LNCaP clone FGC (cell line): ENCODE data around the gene SCO2.
A peak's percentile ranks its signal among the peaks of the same experiment; 100 is the strongest.

ENCODE experiments used
- DNase-seq: peaks from one replicate; pipeline ENCODE4 v3.0.0-alpha.2; 2011; ENCODE audit warnings: low read depth
- H3K4me3 ChIP-seq: 2 replicates; pipeline ENCODE4 v1.5.1; 2011; ENCODE audit warnings: mild to moderate bottlenecking, low read depth, low read length, control low read depth
- TF ChIP-seq, protein P1 (sequence below): IDR thresholded peaks from 2 replicates; pipeline ENCODE4 v1.5.1; 2012; ENCODE audit warnings: mild to moderate bottlenecking; ENCODE audit not compliant: control insufficient read depth, insufficient read depth; ENCODE audit errors: extremely low read depth

SCO2 gene

DNA sequence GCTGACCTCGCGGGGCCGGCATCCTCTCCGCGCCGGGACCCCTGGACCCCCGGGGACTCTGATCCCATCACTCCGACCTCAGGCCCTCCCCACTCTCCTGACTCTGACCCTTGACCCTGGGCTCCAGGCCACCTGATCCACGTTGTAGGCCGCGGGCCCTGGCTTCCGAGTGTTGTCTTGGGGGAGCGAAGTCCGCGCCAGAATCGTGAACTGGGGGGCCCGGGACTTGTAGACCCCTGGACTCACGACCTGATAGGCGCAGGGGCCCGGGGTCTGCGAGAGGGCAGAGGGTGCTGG is 5.1 kb upstream of the SCO2 start:
- peak overlapping the region; percentile 78 for H3K4me3 ChIP-seq
- DNase-seq = no peak
- TF ChIP-seq, protein P1, sequence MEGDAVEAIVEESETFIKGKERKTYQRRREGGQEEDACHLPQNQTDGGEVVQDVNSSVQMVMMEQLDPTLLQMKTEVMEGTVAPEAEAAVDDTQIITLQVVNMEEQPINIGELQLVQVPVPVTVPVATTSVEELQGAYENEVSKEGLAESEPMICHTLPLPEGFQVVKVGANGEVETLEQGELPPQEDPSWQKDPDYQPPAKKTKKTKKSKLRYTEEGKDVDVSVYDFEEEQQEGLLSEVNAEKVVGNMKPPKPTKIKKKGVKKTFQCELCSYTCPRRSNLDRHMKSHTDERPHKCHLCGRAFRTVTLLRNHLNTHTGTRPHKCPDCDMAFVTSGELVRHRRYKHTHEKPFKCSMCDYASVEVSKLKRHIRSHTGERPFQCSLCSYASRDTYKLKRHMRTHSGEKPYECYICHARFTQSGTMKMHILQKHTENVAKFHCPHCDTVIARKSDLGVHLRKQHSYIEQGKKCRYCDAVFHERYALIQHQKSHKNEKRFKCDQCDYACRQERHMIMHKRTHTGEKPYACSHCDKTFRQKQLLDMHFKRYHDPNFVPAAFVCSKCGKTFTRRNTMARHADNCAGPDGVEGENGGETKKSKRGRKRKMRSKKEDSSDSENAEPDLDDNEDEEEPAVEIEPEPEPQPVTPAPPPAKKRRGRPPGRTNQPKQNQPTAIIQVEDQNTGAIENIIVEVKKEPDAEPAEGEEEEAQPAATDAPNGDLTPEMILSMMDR = no peak

DNA sequence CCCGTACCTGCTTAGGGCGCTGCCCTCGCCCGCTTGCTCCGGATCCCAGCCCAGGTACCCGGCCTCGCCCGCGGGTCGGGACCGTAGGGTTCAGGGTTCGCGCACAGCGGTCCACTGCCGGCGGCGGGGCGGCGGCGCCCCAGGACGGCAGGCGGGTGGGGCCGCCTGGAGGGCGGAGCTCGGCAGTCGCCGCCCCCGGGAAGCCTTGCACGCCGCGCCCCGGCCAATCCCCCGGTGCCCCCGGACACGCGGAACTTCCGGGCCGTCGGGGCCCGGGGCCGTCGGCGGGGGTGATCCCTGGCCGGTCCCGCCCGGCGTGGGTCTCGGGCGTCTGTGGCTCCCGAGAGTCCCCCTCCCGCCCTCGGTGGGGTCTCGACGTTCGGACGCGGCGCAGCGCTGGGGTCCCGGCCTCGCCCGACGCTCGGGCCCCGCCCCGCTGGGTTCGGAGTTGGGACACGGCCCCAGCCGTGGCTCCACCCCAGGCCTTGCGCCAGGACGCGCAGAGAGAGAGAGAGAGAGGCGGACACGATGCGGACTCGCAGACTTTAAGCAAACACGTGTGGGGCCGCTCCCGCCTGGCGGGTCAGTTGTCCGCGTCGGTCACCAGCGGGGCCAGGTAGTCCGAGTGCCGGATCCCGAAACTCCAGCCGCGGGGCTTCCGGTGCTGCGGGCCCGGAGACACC is 4.6 kb upstream of the SCO2 start, which contains the start of gene TYMP:
TYMP (minus strand) TSS at position 116 of the 683 bp plus-strand sequence. CDS start 303 bp downstream, outside the sequence.
- TF ChIP-seq, protein P1 = no peak
- DNase-seq = peak; percentile 74
- H3K4me3 ChIP-seq = peak within 1 kb of the TSS; percentile 78

DNA sequence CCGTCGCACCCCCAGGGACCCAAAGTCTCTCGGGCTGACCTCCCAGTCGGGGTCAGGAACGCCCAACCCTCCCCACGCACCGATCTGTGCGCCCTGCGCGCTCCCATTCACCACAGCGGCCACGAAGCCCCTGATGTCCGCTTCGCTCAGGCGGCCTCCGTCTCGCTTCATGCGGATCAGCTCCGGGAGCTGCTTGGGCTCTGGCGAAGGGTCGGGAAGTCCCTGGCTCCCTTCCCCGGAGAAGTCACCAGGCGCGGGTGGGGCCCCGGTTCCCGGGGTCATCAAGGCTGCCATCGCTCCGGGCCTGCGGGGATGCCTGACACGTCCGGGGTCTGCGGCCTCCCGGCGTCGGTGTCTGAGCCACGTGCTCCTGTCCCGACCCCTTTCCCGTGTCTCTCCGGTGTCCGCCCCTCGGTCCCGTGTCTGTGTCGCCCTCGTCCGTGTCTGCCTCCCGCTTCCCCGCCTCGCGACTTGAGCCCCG is 4.1 kb upstream of the SCO2 start:
- TF ChIP-seq, protein P1 = no peak
- DNase-seq = no peak
- H3K4me3 ChIP-seq = peak overlapping the region; percentile 78

DNA sequence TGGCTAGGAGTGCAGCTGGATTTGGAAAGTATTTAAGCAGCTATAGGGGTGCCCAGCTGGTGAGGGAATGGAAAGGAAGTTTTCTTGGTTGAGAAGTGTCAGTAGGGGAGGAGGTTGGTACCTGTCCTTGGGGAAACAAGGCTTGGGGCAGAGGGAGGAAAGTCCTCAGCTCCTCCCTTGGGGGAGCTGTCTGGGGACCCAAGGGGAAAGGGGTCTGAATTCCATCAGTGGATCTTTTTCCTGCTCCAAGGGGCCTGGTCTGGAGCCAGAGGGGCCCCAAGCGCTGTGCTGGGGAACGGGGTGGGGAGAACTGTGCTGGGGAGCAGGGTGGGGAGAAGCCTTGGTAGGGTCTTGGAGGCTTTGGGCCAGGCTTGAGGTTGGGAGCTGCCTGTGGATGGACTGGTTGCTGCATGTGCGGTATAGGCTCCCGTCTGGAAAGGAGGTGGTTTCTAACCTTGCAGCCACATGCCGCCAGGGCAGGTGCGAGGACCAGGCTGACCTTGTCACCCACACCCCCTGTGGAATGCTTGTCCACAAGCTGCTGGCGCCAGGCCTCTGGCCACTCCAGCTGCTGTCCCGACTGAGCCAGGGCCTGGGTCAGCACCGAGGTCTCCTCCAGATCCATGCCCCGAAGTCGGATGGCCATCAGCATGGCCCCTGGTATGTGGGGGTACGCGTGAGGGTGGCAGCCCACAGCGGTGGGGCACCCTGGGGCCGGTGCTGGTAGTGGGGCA is 3.5 kb upstream of the SCO2 start:
- TF ChIP-seq, protein P1 = no peak
- DNase-seq = no peak
- H3K4me3 ChIP-seq = peak overlapping the region; percentile 78

DNA sequence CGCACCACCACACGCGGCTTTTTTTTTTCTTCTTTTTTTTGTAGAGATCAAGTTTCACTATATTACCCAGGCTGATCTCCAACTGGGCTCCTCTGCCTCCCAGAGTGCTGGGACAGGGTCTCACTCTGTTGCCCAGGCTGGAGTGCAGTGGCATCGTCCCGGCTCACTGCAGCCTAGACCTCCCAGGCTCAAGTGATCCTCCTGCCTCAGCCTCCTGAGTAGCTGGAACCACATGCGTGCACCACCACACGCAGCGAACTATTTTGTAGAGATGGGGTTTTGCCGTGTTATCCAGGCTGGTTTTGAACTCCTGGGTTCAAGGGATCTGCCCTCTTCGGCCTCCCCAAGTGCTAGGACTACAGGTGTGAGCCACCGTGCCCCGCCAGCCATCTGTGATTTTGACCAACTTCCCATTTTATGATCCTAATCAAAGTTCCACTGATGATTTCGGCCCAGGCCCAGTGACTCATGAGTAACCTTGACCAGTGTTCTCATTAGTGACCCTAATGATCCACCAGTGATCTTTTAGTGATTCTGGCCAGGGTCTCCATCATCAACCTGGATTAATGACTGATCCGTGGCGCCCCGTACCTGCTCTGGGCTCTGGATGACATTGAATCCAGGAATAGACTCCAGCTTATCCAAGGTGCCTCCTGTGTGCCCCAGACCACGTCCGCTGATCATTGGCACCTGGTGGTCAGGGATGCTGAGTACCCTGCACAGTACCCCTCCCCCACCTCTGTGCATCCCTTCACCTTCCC is 2.7 kb upstream of the SCO2 start:
- H3K4me3 ChIP-seq = no peak overlapping the region
- TF ChIP-seq, protein P1 = no peak
- no peak for DNase-seq

DNA sequence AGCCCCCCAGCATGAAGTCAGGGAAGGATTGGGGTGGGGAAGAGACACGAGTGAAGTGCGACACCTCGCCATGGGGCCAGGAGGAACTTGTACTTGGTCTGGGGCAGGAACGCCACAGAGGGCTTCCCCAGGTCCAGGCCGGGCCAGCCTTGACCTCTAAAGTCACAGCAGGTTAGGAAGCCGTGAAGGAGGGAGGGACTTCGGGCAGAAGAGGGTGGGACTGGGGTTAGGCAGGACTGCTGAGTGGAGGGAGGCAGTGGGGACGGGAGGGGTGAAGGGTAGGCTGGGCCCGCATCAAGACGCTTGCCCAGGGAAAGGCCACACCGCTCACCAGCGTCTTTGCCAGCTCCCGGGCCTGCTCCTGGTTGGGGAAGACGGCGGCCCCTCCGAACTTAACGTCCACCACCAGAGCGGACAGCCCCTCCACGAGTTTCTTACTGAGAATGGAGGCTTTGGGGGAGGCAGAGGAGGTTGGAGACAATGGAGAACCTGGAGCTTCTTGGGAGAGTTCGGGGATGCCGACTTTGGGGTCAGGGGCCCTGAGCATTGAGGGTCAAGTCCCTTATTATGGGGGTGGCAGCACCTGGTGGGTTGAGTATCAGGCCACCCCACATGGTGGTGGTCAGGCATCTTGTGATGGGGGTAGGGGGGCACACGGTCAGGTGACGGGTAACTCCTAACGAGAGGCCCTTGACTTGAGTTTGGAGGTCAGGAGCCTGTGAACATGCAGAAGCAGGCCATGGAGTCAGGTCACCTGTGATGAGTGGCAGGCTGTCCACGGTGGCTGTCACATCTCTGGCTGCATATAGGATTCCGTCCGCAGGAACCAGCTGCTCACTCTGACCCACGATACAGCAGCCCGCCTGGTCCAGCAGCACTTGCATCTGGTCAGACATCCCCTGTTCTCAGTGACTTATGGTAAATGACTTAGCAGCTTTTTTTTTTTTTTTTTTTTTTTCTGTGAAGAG is 1.7 kb upstream of the SCO2 start:
- DNase-seq = peak; percentile 76
- peak overlapping the region; percentile 82 for H3K4me3 ChIP-seq
- TF ChIP-seq, protein P1 = no peak
